IPS DF 4.7 (cell line): ENCODE results near the gene ZNF414.

Experiments
- DNase-seq: peaks from one replicate; pipeline ENCODE4 v3.0.0-alpha.2; 2013; ENCODE audit warnings: low spot score; ENCODE audit errors: extremely low read depth

The ZNF414 gene

GRCh38 chr19:8490873-8491272 is 23.1 kb downstream of the ZNF414 start:
- no peak for DNase-seq

- DNase-seq, result no peak
Observed at GRCh38 chr19:8490395-8490760, 23.6 kb downstream of the ZNF414 start.

- no peak for DNase-seq
Observed at GRCh38 chr19:8489561-8490394, 24.2 kb downstream of the ZNF414 start.

GRCh38 chr19:8488365-8488764 is 25.6 kb downstream of the ZNF414 start:
- DNase-seq, result no peak

GRCh38 chr19:8487137-8487851 is 26.7 kb downstream of the ZNF414 start:
- no peak for DNase-seq

GRCh38 chr19:8486661-8487136 is 27.3 kb downstream of the ZNF414 start:
- DNase-seq, result no peak

GRCh38 chr19:8485561-8486371 is 28.2 kb downstream of the ZNF414 start:
- no peak for DNase-seq

GRCh38 chr19:8484331-8484894 is 29.6 kb downstream of the ZNF414 start:
- DNase-seq, result no peak

- DNase-seq, result no peak
Observed at GRCh38 chr19:8483165-8483564, 30.8 kb downstream of the ZNF414 start.

- DNase-seq, result no peak
Observed at GRCh38 chr19:8482696-8483095, 31.3 kb downstream of the ZNF414 start.

- DNase-seq, result no peak
Observed at GRCh38 chr19:8481616-8482015, 32.4 kb downstream of the ZNF414 start.

- no peak for DNase-seq
Observed at GRCh38 chr19:8481201-8481600, 32.8 kb downstream of the ZNF414 start.

GRCh38 chr19:8478598-8478997 is 35.4 kb downstream of the ZNF414 start:
- DNase-seq, result no peak

GRCh38 chr19:8477889-8478288 is 36.1 kb downstream of the ZNF414 start:
- no peak for DNase-seq

GRCh38 chr19:8476524-8476923 is 37.4 kb downstream of the ZNF414 start:
- no peak for DNase-seq

GRCh38 chr19:8475005-8475404 is 39.0 kb downstream of the ZNF414 start:
- no peak for DNase-seq

GRCh38 chr19:8473648-8474476 is 40.1 kb downstream of the ZNF414 start:
- no peak for DNase-seq

GRCh38 chr19:8469613-8470368 is 44.2 kb downstream of the ZNF414 start:
- DNase-seq, result no peak

GRCh38 chr19:8468761-8469373 is 45.1 kb downstream of the ZNF414 start:
- DNase-seq, result no peak
